IPS DF 6.9 (cell line): ENCODE results near the gene FEM1C.

Experiments
- DNase-seq: peaks from one replicate; pipeline ENCODE4 v3.0.0-alpha.2; 2013; ENCODE audit warnings: low read depth, low spot score
- H3K27ac ChIP-seq: one replicate; pipeline ENCODE4 v1.5.1; 2013; ENCODE audit warnings: low read length, control low read depth
- H3K27me3 ChIP-seq: 2 replicates; pipeline ENCODE4 v1.6.1; 2013; ENCODE audit warnings: mild to moderate bottlenecking, low read length; ENCODE audit not compliant: control insufficient read depth, insufficient read depth
- H3K36me3 ChIP-seq: 2 replicates; pipeline ENCODE4 v1.6.1; 2013; ENCODE audit warnings: low read length; ENCODE audit not compliant: control insufficient read depth, insufficient read depth
- H3K4me1 ChIP-seq: 2 replicates; pipeline ENCODE4 v1.6.1; 2013; ENCODE audit warnings: low read length; ENCODE audit not compliant: control insufficient read depth, insufficient read depth
- H3K4me3 ChIP-seq: 2 replicates; pipeline ENCODE4 v1.5.1; 2013; ENCODE audit warnings: mild to moderate bottlenecking, low read length
- H3K9me3 ChIP-seq: 2 replicates; pipeline ENCODE4 v1.6.1; 2013; ENCODE audit warnings: low read length, inconsistent platforms; ENCODE audit not compliant: control insufficient read depth, insufficient read depth
- WGBS: extraction: QIAGEN DNeasy Blood & Tissue Kit; methylation state at CpG from one replicate; pipeline ENCODE4 v1.1.7; 2013; ENCODE audit warnings: mixed read lengths, missing lambda C conversion rate; ENCODE audit not compliant: insufficient read length, insufficient coverage; 5-methylcytosine and 5-hydroxymethylcytosine counted together

Gene FEM1C

GRCh38 chr5:115522832-115523403, 21.7 kb downstream of the FEM1C start:
- no peak for DNase-seq
- H3K36me3 ChIP-seq = peaks cover 3% of the 10 kb centered on the region; the same call in 1 of the 2 replicates
- no peak overlapping the region for H3K4me3 ChIP-seq
- H3K4me1 ChIP-seq = peaks cover 1% of the 10 kb centered on the region; the same call in 1 of the 2 replicates
- H3K27me3 ChIP-seq = no peaks in the 10 kb centered on the region
- no peak overlapping the region for H3K27ac ChIP-seq
- no peaks in the 10 kb centered on the region for H3K9me3 ChIP-seq

- WGBS = no CpG with 5 or more reads among the region's 2 CpGs
- Histone ChIP-seq H3K9me3 (no peaks in the 10 kb centered on the region), H3K27me3 (no peaks in the 10 kb centered on the region), H3K36me3 (peaks cover 3% of the 10 kb centered on the region; the same call in 1 of the 2 replicates), H3K4me3 (no peak overlapping the region), H3K27ac (no peak overlapping the region), H3K4me1 (peaks cover 1% of the 10 kb centered on the region; the same call in 1 of the 2 replicates)
- DNase-seq = no peak
Measured at GRCh38 chr5:115520191-115520590, 24.4 kb downstream of the FEM1C start.

- Histone ChIP-seq H3K4me3 (no peak overlapping the region), H3K27ac (no peak overlapping the region), H3K4me1 (no peaks in the 10 kb centered on the region), H3K27me3 (no peaks in the 10 kb centered on the region), H3K36me3 (no peaks in the 10 kb centered on the region), H3K9me3 (no peaks in the 10 kb centered on the region)
- WGBS = no CpG with 5 or more reads among the region's 1 CpG
- DNase-seq = no peak
Measured at GRCh38 chr5:115516372-115516771, 28.2 kb downstream of the FEM1C start.

- Histone ChIP-seq H3K27ac (no peak overlapping the region), H3K4me3 (no peak overlapping the region)
- WGBS = no CpG with 5 or more reads among the region's 5 CpGs
Measured at GRCh38 chr5:115514220-115514619, 30.4 kb downstream of the FEM1C start.

GRCh38 chr5:115511632-115512031, 32.9 kb downstream of the FEM1C start:
- WGBS = no CpG with 5 or more reads among the region's 3 CpGs
- no peak for DNase-seq
- Histone ChIP-seq H3K36me3 (no peaks in the 10 kb centered on the region), H3K9me3 (no peaks in the 10 kb centered on the region), H3K27me3 (no peaks in the 10 kb centered on the region), H3K27ac (no peak overlapping the region), H3K4me3 (no peak overlapping the region), H3K4me1 (no peaks in the 10 kb centered on the region)

More at GRCh38 chr5:115514220-115514619, 30.4 kb downstream of the FEM1C start:
- Histone ChIP-seq H3K36me3 (no peaks in the 10 kb centered on the region), H3K4me1 (no peaks in the 10 kb centered on the region), H3K27me3 (no peaks in the 10 kb centered on the region), H3K9me3 (no peaks in the 10 kb centered on the region)
- DNase-seq = no peak

- H3K27ac ChIP-seq = no peak overlapping the region
- no peaks in the 10 kb centered on the region for H3K4me1 ChIP-seq
- DNase-seq = no peak
- no CpG with 5 or more reads among the region's 1 CpG for WGBS
- H3K4me3 ChIP-seq = no peak overlapping the region
- H3K27me3 ChIP-seq = no peaks in the 10 kb centered on the region
- H3K9me3 ChIP-seq = no peaks in the 10 kb centered on the region
- no peaks in the 10 kb centered on the region for H3K36me3 ChIP-seq
Measured at GRCh38 chr5:115510145-115510645, 34.4 kb downstream of the FEM1C start.

- WGBS = no CpG with 5 or more reads among the region's 2 CpGs
- no peak for DNase-seq
- Histone ChIP-seq H3K4me3 (no peak overlapping the region), H3K9me3 (no peaks in the 10 kb centered on the region), H3K27me3 (no peaks in the 10 kb centered on the region), H3K4me1 (no peaks in the 10 kb centered on the region), H3K27ac (no peak overlapping the region), H3K36me3 (no peaks in the 10 kb centered on the region)
Measured at GRCh38 chr5:115509547-115509946, 35.0 kb downstream of the FEM1C start.

- no peaks in the 10 kb centered on the region for H3K9me3 ChIP-seq
- H3K27me3 ChIP-seq = no peaks in the 10 kb centered on the region
- WGBS = no CpG with 5 or more reads among the region's 2 CpGs
- no peak for DNase-seq
- no peaks in the 10 kb centered on the region for H3K36me3 ChIP-seq
- H3K4me3 ChIP-seq = no peak overlapping the region
- H3K4me1 ChIP-seq = no peaks in the 10 kb centered on the region
- no peak overlapping the region for H3K27ac ChIP-seq
Measured at GRCh38 chr5:115507681-115508080, 36.9 kb downstream of the FEM1C start.

GRCh38 chr5:115503420-115503819, 41.2 kb downstream of the FEM1C start:
- no peak overlapping the region for H3K27ac ChIP-seq
- DNase-seq = no peak
- WGBS = no CpG with 5 or more reads among the region's 1 CpG
- no peaks in the 10 kb centered on the region for H3K9me3 ChIP-seq
- no peaks in the 10 kb centered on the region for H3K36me3 ChIP-seq
- H3K4me1 ChIP-seq = no peaks in the 10 kb centered on the region
- no peaks in the 10 kb centered on the region for H3K27me3 ChIP-seq
- H3K4me3 ChIP-seq = no peak overlapping the region

- Histone ChIP-seq H3K27me3 (no peaks in the 10 kb centered on the region), H3K4me3 (no peak overlapping the region), H3K36me3 (no peaks in the 10 kb centered on the region), H3K9me3 (no peaks in the 10 kb centered on the region), H3K27ac (no peak overlapping the region), H3K4me1 (no peaks in the 10 kb centered on the region)
- DNase-seq = no peak
- no CpG with 5 or more reads among the region's 3 CpGs for WGBS
Measured at GRCh38 chr5:115501464-115502210, 42.9 kb downstream of the FEM1C start.

GRCh38 chr5:115500225-115500624, 44.4 kb downstream of the FEM1C start:
- no peak overlapping the region for H3K27ac ChIP-seq
- no peak overlapping the region for H3K4me3 ChIP-seq
- H3K9me3 ChIP-seq = no peaks in the 10 kb centered on the region
- H3K27me3 ChIP-seq = no peaks in the 10 kb centered on the region
- DNase-seq = no peak
- no peaks in the 10 kb centered on the region for H3K36me3 ChIP-seq
- no peaks in the 10 kb centered on the region for H3K4me1 ChIP-seq
